ENCODE data around the gene QKI.
A peak's percentile ranks its signal among the peaks of the same experiment; 100 is the strongest.
"Not testable (repeated sequence)": the region's sequence is repeated elsewhere in the genome, so short reads cannot be mapped to it uniquely, and the experiment has no call there.

The QKI gene

DNA sequence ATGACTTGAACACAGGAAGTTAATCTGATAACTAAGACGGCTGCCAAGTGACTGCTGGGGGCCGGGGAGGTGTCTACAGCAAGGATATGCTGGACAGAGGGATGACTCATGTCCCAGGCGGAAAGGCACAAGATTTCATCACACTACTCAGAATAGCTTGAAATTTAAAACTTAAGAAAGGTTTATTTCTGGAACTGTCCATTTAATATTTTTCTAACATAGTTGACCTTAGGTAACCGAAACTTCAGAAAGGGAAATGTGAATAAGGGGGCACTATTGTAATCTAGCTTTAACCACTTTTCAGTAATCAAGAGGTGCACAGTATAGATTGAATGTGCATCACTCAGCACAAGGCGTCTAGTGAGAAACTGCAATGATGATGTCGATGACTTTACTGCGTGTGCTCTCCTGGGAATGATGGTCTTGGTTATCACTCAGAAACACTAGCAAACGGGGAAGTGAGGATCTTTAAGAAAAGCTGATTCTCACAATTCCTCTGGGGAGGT, 171.5 kb downstream of the QKI start:
- DNase-seq = peak; percentile 31

DNA sequence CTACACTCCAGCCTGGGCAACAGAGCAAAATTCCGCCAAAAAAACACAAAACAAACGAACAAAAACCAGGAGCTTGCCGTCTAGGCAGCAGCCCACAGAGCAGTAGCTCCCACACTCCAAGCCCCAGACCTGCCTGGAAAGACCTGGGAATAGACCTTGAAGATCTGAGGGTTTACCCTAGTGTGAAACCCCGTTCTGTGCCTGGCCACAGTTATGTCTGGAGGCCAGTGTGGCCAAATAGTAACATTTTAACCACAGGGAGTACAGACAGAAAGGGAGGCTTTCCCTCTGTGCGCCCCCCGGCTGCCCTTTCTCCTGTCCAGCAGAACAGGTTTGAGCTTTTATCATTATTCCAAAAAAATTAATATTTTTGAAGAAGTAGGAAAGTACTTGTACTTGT, 172.4 kb downstream of the QKI start:
- no peak for DNase-seq

DNA sequence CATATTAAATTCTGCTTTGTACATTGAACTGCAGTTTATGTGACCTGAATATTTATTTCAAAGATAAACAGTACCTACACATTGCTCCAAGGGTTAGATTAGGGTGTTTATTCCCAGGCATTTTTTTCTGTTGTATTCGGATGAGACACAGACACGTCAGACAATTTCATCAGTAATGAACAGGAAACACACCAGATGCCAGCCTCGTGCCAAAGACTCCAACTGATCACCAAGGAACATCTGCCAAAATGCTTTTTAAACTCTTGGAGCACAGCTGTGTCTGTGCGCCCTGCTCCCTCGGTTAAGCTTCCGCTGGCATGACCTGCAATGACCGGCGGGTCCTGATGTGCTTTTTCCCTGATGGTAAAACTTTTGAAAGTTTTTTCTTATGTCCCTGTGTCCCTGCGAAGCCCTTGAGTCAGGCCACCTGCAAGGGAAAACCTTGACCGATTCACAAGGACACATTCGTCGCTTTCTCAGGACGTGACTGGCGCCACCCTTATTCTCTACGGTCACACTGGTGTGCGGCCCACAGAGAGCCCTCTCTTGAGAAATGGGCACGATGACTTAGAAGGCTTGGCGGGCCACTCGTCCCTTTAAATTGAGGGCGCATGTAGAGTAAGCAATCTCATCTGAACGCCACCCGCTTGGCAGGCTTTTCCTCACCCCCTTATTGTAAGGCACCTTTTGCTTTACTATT, 173.9 kb downstream of the QKI start:
- DNase-seq = no peak

DNA sequence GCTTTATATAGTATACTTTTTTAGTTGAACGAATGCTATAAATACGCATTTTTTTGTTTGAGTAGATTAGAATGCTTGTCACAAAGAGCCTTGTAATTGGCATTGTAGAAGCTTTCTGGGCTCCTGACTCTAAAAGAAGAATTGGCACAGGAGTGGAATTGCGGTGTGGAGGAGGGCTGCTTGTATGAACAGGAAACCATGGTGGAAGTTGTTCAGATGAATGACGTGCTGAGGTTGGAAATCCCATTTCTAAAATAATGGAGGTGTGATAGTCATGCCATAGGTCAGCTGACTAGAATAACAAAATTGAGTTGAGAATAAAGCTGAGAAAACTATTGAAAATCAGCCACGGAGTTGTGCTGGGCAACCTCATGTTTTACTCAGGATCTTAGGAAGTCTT, 174.9 kb downstream of the QKI start:
- DNase-seq = no peak

DNA sequence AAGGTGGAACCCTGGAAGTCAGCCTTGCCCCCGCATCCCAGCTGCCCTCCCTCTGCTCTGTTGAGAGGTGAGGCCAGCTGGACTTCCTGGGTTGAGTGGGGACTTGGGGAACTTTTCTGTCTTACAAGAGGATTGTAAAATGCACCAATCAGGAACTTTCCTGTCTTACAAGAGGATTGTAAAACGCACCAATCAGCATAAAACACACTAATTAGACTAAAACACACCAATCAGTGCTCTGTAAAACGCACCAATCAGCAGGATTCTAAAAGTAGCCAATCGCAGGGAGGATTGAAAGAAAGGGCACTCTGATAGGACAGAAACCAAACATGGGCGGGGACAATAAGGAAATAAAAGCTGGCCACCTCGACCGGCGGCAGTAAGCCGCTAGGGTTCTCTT, 175.6 kb downstream of the QKI start:
- not testable (repeated sequence) for DNase-seq

DNA sequence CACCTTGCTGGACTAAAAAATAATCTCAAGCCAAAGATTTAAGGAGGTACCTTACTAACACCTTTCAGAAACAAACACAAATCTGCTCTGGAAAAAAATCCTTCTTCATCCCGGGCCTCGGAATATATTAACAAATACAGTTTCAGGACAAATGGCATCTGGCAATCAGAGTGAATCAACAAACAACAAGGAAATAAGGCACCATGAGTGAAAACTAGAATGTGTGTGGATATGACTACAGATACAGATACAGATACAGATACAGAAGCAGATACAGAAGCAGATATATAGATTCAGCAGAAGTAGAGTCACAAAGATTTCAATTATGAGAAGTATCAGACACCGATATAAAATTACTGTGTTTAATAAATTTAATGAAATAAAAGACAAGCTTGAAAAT, 178.4 kb downstream of the QKI start:
- DNase-seq = no peak

DNA sequence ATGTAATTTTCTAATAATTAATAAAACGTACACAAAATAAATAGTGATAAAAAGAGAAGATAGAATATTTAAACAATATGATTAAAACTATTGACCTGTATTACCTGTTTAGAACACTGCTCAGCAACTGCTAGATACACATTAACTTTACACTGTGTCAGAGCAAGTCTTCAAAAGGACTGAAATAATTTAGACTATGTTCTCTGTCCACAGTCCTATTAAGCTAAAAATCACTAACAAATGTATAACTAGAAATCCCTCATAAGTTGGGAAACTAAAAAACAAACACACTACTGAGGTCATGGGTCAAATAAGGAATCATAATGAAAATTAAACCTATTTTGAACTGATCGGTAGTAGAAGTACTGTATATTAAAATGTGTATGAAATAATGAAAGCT, 181.7 kb downstream of the QKI start:
- no peak for DNase-seq

DNA sequence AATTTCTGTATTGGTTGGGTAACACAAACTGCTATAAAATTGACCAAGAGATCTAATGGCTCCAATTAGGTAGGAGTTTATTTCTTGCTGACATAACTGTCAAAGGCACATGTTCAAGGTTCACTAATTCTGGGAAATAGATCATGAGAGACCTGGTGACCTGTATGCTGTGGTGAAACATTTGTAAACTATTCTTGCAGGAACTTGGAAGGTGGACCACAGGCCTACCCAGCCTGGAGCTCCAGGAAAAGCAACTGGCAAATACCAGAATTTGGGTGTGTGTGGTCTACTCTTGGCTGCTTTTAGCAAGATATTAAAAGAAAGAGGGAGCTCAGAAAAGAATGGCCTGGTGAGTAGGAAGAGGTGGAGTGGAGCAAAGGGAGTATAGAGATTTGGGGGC, 184.6 kb downstream of the QKI start:
- DNase-seq = no peak

DNA sequence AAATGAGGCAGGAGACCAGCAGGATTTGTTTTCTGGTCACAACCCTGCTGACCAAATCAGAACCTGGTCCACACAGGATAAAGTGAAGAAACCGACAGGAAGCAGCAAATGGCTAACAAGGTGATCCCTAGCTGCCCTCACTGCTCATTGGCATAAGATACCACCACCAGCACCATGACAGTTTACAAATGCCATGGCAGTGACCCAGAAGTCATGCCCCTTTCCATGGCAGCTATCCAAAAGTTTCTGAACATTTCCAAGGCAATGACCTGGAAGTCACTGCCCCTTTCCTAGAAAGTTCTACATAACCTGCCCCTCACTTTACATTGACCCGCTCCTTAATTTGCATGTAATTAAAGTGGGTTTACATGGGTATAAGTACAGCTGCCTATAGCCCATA, 185.2 kb downstream of the QKI start:
- no peak for DNase-seq

DNA sequence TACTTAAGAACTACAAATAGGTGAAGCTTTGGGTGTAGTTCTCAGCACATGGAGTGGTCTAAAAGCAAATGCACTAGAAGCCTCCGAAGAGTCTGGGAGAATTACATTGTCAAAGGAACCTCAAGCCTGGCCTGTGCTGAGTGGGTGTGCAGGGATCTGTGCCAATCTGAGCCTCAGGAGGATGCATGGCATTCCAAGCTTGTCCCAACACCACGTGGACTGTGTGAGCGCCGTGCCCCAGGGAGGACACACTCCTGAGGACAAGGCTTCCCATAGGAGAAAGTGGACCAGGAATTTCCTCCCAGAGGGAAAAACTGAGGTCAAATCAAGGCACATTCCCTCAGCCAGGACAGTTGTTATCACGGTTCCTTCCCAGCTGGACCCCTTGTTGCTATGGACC, 185.8 kb downstream of the QKI start:
- no peak for DNase-seq

DNA sequence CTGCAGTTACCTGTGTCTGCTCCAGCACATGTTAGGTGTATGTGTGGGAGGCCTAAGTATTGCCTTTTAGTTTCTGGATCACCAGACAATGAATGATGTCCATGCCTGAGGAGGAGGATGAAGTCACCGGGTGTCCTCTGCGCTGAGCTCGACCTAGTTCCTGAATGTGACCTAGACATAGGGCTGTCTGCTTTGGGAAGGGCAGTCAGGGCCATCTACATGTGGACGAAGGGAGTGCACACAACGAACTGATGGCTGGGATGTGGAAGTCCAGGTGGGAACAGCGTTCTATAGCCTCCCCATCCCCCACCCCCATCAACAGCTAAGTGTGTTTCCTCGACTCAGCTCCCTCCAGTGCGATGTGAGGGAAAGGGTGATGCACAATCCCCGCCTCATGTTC, 186.3 kb downstream of the QKI start:
- no peak for DNase-seq

DNA sequence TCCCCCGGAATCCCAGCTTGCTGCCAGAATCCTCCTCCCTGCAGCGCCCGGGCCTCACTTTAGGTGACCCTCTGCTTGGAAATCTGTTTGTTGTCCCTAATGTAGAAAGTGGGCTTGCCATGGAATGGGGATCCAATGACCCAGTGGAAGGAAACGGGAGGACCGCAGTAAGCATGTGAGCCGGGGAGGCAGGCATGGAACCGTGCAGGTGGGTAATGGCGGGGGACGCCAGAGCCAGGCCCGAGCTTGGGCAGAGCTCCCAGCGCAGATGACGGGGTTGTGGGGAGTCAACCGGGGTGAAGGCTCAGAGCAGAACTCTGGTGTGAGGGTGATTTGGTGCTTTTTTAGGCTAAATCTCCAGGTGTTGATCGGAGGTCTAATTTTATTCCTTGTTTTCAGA, 188.3 kb downstream of the QKI start:
- DNase-seq = no peak

DNA sequence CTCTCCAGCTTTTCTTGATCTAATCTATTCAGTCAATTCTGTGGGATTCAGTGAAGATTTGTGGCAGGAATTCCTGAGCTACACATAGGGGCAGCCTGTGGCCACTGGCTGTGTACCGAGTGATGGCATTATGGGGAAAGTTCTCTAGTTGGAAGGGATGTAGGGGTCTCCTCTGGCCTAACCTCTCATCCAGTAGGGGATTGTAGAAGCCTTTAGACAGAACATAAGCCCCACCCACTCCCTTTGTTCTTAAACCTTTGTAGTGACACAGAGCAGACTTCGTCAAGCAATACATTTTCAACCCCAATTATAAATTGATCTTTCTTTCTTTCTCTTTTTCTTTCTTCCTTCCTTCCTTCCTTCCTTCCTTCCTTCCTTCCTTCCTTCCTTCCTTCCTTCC, 188.9 kb downstream of the QKI start:
- DNase-seq = no peak

DNA sequence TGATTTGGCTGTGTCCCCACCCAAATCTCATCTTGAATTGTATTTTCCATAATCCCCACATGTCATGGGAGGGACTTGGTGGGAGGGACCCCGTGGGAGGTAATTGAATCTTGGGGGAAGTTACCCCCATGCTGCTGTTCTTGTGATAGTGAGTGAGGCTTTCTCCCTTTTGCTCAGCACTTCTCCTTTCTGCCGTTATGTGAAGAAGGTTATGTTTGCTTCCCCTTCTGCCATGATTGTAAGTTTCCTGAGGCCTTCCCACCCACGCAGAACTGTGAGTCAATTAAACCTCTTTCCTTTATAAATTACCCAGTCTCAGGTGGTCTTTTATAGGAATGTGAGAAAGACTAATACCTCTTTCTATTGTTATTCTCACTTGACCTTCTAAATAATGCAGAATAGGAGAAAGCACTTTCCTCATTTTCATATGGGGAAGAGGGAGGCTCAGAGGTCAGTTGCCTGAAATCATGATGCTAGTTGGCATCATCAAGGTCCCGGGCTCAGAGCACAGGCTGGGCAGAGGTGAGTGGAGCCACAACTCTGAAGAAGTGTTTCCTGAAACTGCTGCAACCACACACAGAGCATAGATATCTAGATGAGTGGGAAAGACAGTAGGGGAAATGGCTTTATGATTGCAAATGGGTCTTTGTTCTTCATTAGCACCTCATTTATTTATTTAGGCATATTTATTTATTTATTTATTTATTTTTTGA, 191.0 kb downstream of the QKI start:
- no peak for DNase-seq

DNA sequence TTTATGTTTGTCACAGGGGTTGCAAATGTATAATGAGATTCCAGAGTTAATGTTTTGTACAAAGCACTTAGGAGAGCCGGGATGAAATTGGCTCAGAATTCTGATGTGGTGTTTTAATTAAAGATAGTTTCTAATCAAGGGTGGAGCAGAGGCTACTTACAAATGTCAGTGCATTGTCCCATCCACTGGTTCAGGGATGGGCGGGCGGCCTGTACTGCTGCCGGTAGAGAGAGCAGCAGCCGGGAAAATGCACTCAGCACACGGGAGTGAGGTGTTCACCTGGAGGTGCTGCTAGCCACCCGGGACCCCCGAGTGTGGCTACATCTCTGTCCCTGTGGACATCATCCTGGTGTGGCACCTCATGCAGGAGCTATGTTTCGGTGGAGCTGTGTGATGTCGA, 193.3 kb downstream of the QKI start:
- DNase-seq = no peak

DNA sequence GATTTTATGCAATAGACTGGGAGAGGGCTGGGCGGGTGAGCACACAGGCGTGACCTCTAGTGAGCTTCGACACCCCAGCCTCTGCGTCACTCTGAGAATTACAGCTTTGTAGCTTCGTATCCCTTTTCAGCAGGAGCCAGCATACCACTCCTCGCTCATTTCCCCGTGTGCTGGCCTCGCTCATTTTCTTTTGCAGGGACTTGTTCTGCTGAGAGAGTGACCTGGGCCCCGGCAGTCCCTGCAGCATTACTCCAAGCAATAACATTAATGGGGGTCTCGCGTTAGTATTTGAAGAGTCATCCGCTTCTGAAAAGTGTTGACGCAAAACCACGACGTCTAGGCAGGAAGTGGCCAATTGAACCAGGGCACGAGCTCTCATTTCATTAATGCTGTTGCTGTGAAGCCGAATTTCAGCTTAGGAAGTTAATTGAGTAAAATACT, 193.7 kb downstream of the QKI start:
- DNase-seq = no peak

DNA sequence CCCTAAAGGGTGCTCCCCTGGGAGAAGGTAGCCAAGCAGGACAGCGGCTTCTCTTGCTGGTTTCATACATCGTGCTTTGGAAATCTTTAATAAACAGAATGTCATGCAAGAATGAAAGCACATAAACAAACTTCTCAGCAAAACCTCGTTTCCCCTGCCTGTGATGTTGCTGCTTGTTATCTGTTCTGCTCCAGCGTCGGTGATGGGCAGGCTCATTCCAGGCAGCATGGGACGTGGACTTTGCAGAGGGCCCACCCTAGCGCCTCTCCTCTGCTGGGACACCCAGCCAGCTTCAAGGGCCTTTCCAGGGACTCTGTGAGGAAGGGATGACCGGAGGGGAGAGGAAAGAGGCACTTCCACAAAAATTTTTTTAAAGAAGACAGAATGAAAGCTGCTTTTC, 197.7 kb downstream of the QKI start:
- DNase-seq = no peak

DNA sequence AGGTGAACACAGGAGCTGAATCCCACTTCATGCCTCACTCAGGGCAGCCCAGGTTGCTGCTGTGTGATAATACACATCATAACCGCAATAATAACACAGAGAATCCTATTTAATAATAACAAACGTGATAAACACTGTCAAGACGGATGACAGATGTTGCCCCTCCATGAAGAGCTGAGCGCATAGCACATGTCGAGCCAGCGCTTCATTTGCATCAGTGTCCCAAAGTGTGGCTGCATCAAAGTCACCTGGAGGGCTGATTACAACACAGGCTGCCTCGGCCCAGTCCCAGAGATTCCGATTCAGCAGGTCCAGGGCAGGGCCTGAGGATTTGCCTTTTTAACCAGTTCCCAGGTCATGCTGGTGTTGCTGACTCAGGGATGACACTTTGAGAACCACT, 198.5 kb downstream of the QKI start:
- DNase-seq = no peak

DNA sequence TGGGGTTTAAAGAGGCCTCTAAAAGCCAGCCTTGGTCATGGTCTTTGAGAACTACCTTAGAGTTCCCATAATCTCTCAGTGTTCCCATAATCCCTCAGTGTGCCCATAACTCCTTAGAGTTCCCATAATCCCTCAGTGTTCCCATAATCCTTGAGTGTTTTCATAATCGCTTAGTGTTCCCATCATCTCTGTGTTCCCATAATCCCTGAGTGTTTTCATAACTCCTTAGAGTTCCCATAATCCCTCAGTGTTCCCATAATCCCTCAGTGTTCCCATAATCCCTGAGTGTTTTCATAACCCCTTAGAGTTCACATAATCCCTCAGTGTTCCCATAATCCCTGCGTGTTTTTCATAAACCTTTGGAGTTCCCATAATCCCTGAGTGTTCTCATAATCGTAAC, 199.2 kb downstream of the QKI start:
- DNase-seq = no peak

DNA sequence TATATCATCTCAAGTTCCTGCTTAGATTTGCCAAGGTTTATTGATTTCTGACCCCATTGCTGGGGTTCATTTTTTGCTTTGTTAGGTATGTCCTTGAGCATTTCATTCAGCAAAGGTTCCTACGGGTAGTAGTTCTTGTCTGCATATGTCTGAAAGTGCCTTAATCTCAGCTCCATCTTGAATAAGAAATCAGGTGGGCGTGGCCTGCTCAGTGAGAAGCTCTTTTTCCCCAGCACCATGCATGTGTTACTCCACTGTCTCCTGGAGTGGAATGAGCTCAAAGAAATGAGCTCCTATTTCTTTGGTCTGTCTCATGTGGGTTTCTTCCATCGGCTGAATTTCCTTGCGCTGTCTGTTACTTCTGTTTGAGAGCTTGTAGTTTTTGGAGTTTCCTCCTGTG, 201.9 kb downstream of the QKI start:
- DNase-seq = no peak

DNA sequence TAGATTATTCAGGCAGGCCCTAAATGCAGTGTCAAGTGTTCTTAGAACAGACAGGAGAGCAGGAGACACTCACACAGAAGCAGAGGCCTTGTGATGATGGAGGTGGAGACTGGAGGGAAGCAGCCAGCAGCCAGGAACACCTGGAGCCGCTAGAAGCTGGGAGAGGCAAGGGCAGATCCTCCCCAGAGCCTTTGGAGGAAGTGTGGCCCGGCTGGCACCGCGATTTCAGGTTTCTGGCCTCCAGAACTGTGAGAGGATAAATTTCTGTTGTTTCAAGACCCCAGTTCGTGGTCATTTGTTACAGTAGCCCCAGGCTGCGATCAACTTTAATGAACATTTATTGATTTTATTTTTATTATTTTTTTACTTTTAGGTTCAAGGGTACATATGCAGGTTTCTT, 203.0 kb downstream of the QKI start:
- no peak for DNase-seq

DNA sequence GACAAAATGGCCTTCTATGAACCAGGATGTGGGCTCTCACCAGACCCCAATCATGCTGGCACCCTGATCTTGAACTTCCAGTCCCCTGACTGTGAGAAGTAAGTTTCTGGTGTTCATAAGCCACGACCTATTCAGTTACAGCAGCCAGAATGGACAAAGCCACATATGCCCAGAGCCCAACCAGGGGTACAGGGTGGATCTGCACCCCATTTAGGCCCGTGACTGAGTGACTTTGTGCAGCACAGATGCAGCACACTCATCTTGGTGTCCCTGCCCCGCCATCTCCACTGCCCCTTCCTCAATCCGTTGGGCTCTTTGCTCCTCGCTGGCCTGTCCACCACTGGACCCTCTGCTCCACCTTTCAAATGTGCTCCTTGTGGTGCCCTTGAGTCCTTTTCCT, 205.6 kb downstream of the QKI start:
- no peak for DNase-seq

DNA sequence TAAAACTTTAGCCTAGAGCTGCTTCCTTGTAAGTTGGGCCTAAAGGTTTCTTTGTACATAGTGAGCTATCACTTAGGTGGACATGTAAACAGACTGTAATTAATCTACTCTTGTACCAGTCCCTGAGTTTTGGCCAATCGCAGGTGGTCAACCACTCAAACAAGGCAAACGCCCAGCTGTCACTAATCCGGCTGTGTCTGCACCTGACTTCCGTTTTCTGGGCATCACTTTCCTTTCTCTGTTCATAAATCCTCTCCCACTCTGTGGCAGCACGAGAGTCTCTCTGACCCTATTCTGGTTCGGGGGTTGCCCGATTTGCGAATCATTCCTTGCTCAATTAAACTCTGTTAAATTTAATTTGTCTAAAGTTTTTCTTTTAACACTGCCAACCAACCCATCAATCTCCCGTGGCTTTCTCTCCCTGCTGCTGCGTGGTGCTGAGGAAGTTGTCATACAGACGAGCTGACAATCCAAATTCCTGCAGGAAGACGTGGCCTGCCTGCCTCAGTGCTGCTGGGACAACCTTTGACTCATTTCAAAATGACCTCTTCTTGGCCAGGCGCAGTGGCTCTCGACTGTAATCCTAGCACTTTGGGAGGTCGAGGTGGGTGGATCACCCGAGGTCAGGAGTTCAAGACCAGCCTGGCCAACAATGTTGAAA, 206.3 kb downstream of the QKI start:
- no peak for DNase-seq

DNA sequence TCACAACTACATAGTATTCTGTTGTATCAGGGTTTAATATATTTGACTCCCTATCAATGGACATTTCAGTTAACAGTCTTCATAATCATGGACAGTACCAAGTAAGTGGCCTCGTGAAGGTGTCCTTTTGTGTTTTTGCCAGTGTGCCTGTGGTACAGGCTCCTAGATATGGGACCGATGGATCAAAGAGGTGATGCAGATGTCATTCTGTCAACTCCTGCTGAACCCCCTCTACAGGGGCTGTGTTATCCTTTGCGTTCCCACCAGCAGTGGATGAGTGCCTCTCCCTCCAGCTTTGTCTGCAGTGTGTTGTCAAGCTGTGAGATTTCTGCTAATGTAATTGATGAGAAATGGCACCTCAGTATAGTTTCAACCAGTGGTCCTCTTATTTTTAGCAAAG, 210.7 kb downstream of the QKI start:
- no peak for DNase-seq
